Heart right ventricle (tissue), 16 donors: ENCODE data around the gene ME3. TPM values are rescaled to one million over a fixed set of nuclear protein-coding genes. Genes with fewer than 3 reads are reported as not detected.
A peak's percentile ranks its signal among the peaks of the same experiment; 100 is the strongest.

Experiments used
- ATAC-seq, 8 donors: fragments of 200-7000 bp; cut with Tn5 transposase; one replicate each; pipeline ENCODE4 v1.9.1; 2020; ENCODE audit warnings: mild to moderate bottlenecking in 8 of 8, moderate library complexity in 8 of 8, moderate number of reproducible peaks in 1 of 8
- DNase-seq, 2 donors: peaks; one replicate each; pipeline ENCODE4 v3.0.0-alpha.2; 2020
- H3K27ac ChIP-seq, 10 donors: fragments of 200-600 bp; sonication (generic) in 2 of 10; one replicate each; pipeline versions ENCODE4 v1.5.0 to v1.8.0; 2020 to 2022; ENCODE audit warnings: mild to moderate bottlenecking in 3 of 10
- H3K27me3 ChIP-seq, 7 donors: fragments of 200-600 bp; one replicate each; pipeline ENCODE4 v1.8.0; 2021 to 2022; ENCODE audit warnings: mild to moderate bottlenecking in 2 of 7
- H3K36me3 ChIP-seq, 9 donors: fragments of 200-600 bp; sonication (generic) in 1 of 9; one replicate each; pipeline versions ENCODE4 v1.5.0 to v1.8.0; 2020 to 2022; ENCODE audit warnings: mild to moderate bottlenecking in 2 of 9
- H3K4me1 ChIP-seq, 9 donors: fragments of 200-600 bp; sonication (generic) in 1 of 9; one replicate each; pipeline versions ENCODE4 v1.5.0 to v1.8.0; 2020 to 2022; ENCODE audit warnings: mild to moderate bottlenecking in 4 of 9
- H3K4me3 ChIP-seq, 10 donors: fragments of 200-600 bp; sonication (generic) in 2 of 10; one replicate each; pipeline versions ENCODE4 v1.5.0 to v1.8.0; 2020 to 2022; ENCODE audit warnings: mild to moderate bottlenecking in 7 of 10, moderate library complexity in 2 of 10
- H3K9me3 ChIP-seq, 11 donors: fragments of 200-600 bp in 10 of 11; sonication (generic) in 2 of 11; one replicate each; pipeline versions ENCODE4 v1.5.0 to v1.8.0; 2013 to 2022; ENCODE audit warnings: mild to moderate bottlenecking in 2 of 11, control low read depth in 1 of 11, moderate library complexity in 1 of 11
- CTCF ChIP-seq, 9 donors: fragments of 200-600 bp; sonication (generic) in 2 of 9; IDR thresholded peaks; one replicate each; pipeline versions ENCODE4 v1.5.0 to v1.8.0; 2021 to 2022; ENCODE audit warnings: antibody characterized with exemption in 9 of 9, mild to moderate bottlenecking in 5 of 9, moderate library complexity in 1 of 9
- WGBS, 2 donors: extraction: QIAGEN DNeasy Blood & Tissue Kit; methylation state at CpG; one replicate each; pipeline ENCODE4 v1.1.7; 2013; ENCODE audit warnings: inconsistent platforms in 1 of 2; 5-methylcytosine and 5-hydroxymethylcytosine counted together
- intact Hi-C, 10 donors: fragments of 100-400 bp; cut with DNase I; formaldehyde crosslinking; loops; one replicate each; pipeline versions ENCODE4 v1.11.1 to v1.14.2; 2022
- polyA plus RNA-seq, 2 donors: library from polyadenylated mRNA; stranded (reverse); fragments of 200-250 nt; gene quantifications; one replicate each; pipeline ENCODE4 v1.2.3, GENCODE V29; 2013
- total RNA-seq, 10 donors: library from RNA; stranded (reverse); fragmentation: NEBNext Ultra II Directional in 3 of 10; extraction: Animal tissue kit (Norgen Biotek cat#: 25700) in 3 of 10; gene quantifications; one replicate each; pipeline versions ENCODE4 v1.2.1 to v1.2.4, GENCODE V29; 2021 to 2023
- donor health status: Arrhythmogenic right ventricular cardiomyopathy.
- donor health status: ischemic (EF 13 %, LVEDD 7.1; RV severe dilation, severe dysfunction).
- donor health status: healthy with polysubstance abuse.
- donor health status: DM: no; HTN: yes; CAD: no.
- donor health status: DM: no; HTN: no; CAD: no.
- donor health status: ischemic (EF 25% LVEDD 6.9; RV normal size, moderate dysfunction).
- donor health status: ischemic (EF 25% LVEDD 5.7; RV mildly dilated, moderate dysfunction).
- donor health status: healthy.
- donor health status: DM: yes; HTN: yes; CAD: no.
- donor health status: Ischemic cardiomyopathy.
- donor health status: ischemic (EF 35%, LVEDD 5.7; RV mildly dilated, moderate dysfunction).
- donor health status: nonischemic (EF 11% LVEDD 7.7; RV severe dilation, severe dysfunction).
- donor health status: DM: yes; HTN: yes; CAD: no.
- donor health status: PGD.
- donor health status: ischemic (EF 29% LVEDD 5.4; RV normal size, mild dysfunction).
- donor health status: nonischemic (EF 23%, LVEDD 6.1; RV moderate dilation, normal function).

Gene ME3
- total and polyA plus RNA-seq, 12 donors: 17.2 to 46.8 (median 33.7) TPM

GRCh38 chr11:86508604-86509587 lies 163.5 kb downstream of the ME3 start:
- intact Hi-C loops: no loop called here
- peaks cover 0 to 4% (median 0%) of the 10 kb centered on the region in 11 donors for H3K9me3 ChIP-seq
- no peaks in the 10 kb centered on the region for H3K27me3 ChIP-seq
- peaks cover 0 to 29% (median 18%) of the 10 kb centered on the region in 9 donors for H3K4me1 ChIP-seq
- no peak overlapping the region for H3K27ac ChIP-seq
- ATAC-seq (peak in 6 of 8 donors; percentile 17 to 62 (median 43)), DNase-seq (no peak)
- no peak overlapping the region for H3K4me3 ChIP-seq
- no peak for TF ChIP-seq CTCF (IDR thresholded peaks at IDR 0.05)
- H3K36me3 ChIP-seq: peaks cover 0 to 15% (median 0%) of the 10 kb centered on the region in 9 donors
- 69 to 85% methylated on average over 6 of the region's 6 CpGs for WGBS, 2 donors

GRCh38 chr11:86507249-86507845 lies 165.1 kb downstream of the ME3 start:
- Histone ChIP-seq H3K36me3 (peaks cover 0 to 20% (median 0%) of the 10 kb centered on the region in 9 donors), H3K4me3 (no peak overlapping the region), H3K27ac (no peak overlapping the region), H3K4me1 (peaks cover 0 to 40% (median 20%) of the 10 kb centered on the region in 9 donors), H3K9me3 (peaks cover 0 to 4% (median 0%) of the 10 kb centered on the region in 11 donors), H3K27me3 (no peaks in the 10 kb centered on the region)
- 96 to 98% methylated on average over 4 of the region's 4 CpGs for WGBS, 2 donors
- ATAC-seq (no peak), DNase-seq (no peak)
- intact Hi-C loops: no loop called here
- no peak for TF ChIP-seq CTCF (IDR thresholded peaks at IDR 0.05)

- no peak overlapping the region for H3K27ac ChIP-seq
- intact Hi-C loops: no loop called here
- H3K9me3 ChIP-seq: no peaks in the 10 kb centered on the region
- no peak for ATAC-seq
- no peak for TF ChIP-seq CTCF (IDR thresholded peaks at IDR 0.05)
- 97 to 100% methylated on average over 3 of the region's 3 CpGs for WGBS, 2 donors
- peaks cover 0 to 41% (median 19%) of the 10 kb centered on the region in 9 donors for H3K4me1 ChIP-seq
- H3K36me3 ChIP-seq: peaks cover 0 to 22% (median 0%) of the 10 kb centered on the region in 9 donors
- DNase-seq: no peak
- H3K4me3 ChIP-seq: no peak overlapping the region
- H3K27me3 ChIP-seq: no peaks in the 10 kb centered on the region
Measured at GRCh38 chr11:86506235-86506634, 166.2 kb downstream of the ME3 start.

GRCh38 chr11:86503131-86503530 lies 169.3 kb downstream of the ME3 start:
- H3K27ac ChIP-seq: peak overlapping the region in 4 of 10 donors; percentile 41 to 67 (median 49)
- no peaks in the 10 kb centered on the region for H3K9me3 ChIP-seq
- no peak overlapping the region for H3K4me3 ChIP-seq
- peaks cover 0 to 22% (median 0%) of the 10 kb centered on the region in 9 donors for H3K36me3 ChIP-seq
- H3K27me3 ChIP-seq: no peaks in the 10 kb centered on the region
- ATAC-seq (no peak), DNase-seq (no peak)
- intact Hi-C loops: loop anchor here in 1 of 10 donors (5.0 kb wide), 1 partner anchor 34 kb away; no protein-coding TSS in a partner anchor
- WGBS, 2 donors: 62 to 73% methylated on average over 4 of the region's 4 CpGs
- H3K4me1 ChIP-seq: peaks cover 0 to 42% (median 13%) of the 10 kb centered on the region in 9 donors
- no peak for TF ChIP-seq CTCF (IDR thresholded peaks at IDR 0.05)
